WTC11 (cell line): ENCODE results near the gene SYCP2.

Experiments
- E2F5 ChIP-seq: sonication (generic); formaldehyde crosslinking; IDR thresholded peaks from 2 replicates; pipeline ENCODE4 v1.8.1; 2022; ENCODE audit warnings: mild to moderate bottlenecking, moderate library complexity, missing genetic modification reagents
- FOXP1 ChIP-seq: sonication (generic); formaldehyde crosslinking; IDR thresholded peaks from 2 replicates; pipeline ENCODE4 v1.8.0; 2022; ENCODE audit warnings: missing genetic modification reagents, mild to moderate bottlenecking, moderate library complexity, borderline replicate concordance
- IRF1 ChIP-seq: sonication (generic); formaldehyde crosslinking; IDR thresholded peaks from 2 replicates; pipeline ENCODE4 v1.8.0; 2023; ENCODE audit warnings: missing genetic modification reagents
- NFYB ChIP-seq: sonication (generic); formaldehyde crosslinking; conservative IDR thresholded peaks from 2 replicates; pipeline ENCODE4 v1.8.0; 2022; ENCODE audit warnings: low read depth, missing genetic modification reagents
- SMAD3 ChIP-seq: sonication (generic); formaldehyde crosslinking; IDR thresholded peaks from 2 replicates; pipeline ENCODE4 v1.8.0; 2022; ENCODE audit warnings: missing genetic modification reagents, mild to moderate bottlenecking, borderline replicate concordance
- TCF7 ChIP-seq: sonication (generic); formaldehyde crosslinking; IDR thresholded peaks from 2 replicates; pipeline ENCODE4 v1.8.0; 2022; ENCODE audit warnings: mild to moderate bottlenecking, low read depth, missing genetic modification reagents, moderate library complexity
- USF2 ChIP-seq: sonication (generic); formaldehyde crosslinking; IDR thresholded peaks from 2 replicates; pipeline ENCODE4 v1.8.1; 2023; ENCODE audit warnings: mild to moderate bottlenecking, missing genetic modification reagents, moderate library complexity
- TF ChIP-seq, protein P1 (sequence below): fragments of 200-600 bp; IDR thresholded peaks from 2 replicates; pipeline ENCODE4 v1.8.0; 2022; ENCODE audit warnings: antibody characterized with exemption
- TF ChIP-seq, protein P2 (sequence below): sonication (generic); formaldehyde crosslinking; IDR thresholded peaks from 2 replicates; pipeline ENCODE4 v1.8.0; 2022; ENCODE audit warnings: mild to moderate bottlenecking, missing genetic modification reagents

DNA sequence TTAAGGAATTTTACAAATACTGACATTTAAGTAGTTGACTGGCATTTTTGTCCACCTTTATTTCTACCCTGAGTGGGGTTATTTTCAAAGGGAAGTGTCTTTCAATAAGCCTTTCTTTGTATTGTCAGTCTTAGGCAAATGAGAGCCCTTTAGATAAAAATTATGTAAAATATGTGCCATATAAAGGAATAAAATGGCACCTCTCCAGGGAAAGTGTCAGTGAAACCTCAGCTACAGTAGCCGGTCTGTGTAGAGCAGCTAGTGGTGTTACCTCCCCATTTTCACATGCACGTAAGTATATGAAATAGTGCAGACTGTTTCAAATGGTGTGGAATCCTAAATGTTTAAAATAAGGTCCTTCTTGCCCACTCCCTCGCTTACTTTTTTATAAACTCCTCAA, 11.7 kb upstream of the SYCP2 start:
- TF ChIP-seq IRF1 (CRISPR knock-in tag) (no peak), E2F5 (CRISPR knock-in tag) (no peak), SMAD3 (CRISPR knock-in tag) (no peak), TCF7 (CRISPR knock-in tag) (no peak), NFYB (CRISPR knock-in tag) (no peak), USF2 (CRISPR knock-in tag) (no peak), FOXP1 (no peak)
- TF ChIP-seq, protein P1, sequence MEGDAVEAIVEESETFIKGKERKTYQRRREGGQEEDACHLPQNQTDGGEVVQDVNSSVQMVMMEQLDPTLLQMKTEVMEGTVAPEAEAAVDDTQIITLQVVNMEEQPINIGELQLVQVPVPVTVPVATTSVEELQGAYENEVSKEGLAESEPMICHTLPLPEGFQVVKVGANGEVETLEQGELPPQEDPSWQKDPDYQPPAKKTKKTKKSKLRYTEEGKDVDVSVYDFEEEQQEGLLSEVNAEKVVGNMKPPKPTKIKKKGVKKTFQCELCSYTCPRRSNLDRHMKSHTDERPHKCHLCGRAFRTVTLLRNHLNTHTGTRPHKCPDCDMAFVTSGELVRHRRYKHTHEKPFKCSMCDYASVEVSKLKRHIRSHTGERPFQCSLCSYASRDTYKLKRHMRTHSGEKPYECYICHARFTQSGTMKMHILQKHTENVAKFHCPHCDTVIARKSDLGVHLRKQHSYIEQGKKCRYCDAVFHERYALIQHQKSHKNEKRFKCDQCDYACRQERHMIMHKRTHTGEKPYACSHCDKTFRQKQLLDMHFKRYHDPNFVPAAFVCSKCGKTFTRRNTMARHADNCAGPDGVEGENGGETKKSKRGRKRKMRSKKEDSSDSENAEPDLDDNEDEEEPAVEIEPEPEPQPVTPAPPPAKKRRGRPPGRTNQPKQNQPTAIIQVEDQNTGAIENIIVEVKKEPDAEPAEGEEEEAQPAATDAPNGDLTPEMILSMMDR: no peak
- TF ChIP-seq, protein P2, sequence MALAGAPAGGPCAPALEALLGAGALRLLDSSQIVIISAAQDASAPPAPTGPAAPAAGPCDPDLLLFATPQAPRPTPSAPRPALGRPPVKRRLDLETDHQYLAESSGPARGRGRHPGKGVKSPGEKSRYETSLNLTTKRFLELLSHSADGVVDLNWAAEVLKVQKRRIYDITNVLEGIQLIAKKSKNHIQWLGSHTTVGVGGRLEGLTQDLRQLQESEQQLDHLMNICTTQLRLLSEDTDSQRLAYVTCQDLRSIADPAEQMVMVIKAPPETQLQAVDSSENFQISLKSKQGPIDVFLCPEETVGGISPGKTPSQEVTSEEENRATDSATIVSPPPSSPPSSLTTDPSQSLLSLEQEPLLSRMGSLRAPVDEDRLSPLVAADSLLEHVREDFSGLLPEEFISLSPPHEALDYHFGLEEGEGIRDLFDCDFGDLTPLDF (CRISPR knock-in tag): no peak
